Hepatic stellate cell (primary cell): ENCODE results near the gene KAZN.

ENCODE experiments used
- DNase-seq: peaks from one replicate; pipeline ENCODE4 v3.0.0; 2011; ENCODE audit warnings: low spot score

The KAZN gene

DNA sequence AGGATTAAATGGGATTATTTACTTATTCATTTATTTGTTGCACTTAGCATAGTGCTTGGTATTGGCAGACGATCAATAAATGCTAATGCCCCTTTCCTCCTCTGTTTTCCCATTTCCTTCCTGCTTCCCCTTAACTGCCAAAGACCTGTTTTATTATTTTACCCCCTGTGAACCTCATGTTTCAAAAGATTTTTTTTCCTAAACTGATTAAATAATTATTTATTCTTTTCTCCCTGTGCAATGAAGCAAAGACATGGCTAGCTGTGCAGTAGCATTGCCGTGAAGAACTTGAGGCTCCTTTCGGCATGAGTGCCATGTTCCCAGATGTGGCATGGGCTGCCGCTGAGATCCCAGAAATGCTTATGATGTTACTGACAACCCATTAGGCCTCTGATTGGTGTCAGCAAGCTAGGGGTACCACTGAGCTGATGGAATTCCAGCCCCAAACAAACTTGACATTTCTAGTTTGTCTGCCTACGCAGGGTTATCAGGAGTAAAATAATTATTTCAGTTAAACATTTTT lies 288.6 kb downstream of the KAZN start:
- DNase-seq: no peak

DNA sequence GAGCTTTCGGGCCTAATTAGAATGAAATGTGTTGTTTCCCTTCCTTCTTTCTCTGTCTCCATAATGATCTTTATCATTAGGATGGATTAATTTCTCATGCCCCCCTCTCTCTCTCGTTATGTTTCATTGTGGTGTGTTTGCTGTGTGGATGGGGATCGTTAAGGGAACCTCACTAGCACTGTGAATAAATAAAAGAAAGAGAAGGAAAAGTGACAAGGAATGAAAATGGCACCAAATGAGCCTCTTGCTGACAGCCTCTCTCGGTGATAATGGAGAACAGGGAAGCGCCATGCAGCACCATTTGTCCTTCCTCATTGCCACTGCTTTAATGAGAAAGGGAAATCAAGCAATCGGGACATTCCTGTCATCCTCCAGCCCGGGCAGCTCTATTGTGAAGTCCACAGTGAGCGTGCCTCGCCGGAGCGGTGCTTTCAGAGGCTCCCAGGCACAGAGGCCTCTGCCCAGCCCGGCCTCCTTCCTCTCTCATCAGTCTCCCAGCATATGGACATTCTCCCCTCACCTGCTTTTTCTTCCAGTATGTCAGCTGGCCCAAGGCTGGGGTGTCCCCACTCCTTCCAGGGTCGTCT lies 289.4 kb downstream of the KAZN start:
- DNase-seq: no peak

DNA sequence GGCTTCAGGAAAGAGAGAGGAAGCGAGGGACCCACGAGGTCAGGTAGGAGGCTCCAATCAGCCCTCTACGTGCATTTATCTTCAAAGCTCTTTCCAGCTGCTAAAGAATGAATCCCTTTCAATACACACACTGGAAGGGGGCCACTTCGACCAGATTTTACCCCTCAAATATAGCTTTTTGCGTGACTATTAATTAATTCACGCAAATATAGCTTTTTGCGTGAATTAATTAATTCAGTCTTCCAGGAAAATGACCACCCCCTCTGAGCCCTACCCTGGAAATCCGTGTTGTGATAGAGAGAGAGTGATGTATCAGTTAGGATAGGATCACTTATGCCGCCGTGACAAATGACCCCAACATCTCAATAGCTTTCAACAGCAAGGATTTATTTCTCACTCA lies 289.9 kb downstream of the KAZN start:
- no peak for DNase-seq

DNA sequence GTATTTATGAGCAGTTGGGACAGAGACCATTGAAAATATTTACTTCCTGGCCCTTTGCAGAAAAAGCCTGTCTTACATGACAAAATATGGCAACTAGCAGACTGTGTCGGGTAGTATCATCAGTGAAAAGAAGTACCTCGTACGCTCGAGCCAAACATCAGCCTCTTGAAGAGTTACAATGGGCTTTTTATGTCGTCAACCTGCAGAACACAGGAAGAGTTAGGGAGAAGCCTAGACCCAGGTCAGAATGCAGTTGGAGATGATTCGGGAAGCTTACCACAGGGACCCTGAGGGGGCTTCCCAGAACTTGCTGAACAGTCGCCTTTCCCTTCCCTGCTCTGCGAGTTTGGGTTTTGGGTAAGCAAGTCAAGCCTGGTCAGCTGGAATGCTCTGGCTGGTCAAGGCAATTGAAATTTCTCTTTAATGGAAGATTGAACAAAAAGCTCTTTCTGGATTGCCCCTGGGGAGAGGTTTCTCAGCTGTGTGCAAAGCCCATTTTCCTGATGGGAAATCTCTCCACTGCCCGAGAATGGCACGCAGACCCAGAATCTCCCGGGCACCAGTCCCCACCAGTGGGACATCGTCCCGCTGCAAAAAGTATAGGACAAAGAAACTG lies 291.4 kb downstream of the KAZN start:
- no peak for DNase-seq

DNA sequence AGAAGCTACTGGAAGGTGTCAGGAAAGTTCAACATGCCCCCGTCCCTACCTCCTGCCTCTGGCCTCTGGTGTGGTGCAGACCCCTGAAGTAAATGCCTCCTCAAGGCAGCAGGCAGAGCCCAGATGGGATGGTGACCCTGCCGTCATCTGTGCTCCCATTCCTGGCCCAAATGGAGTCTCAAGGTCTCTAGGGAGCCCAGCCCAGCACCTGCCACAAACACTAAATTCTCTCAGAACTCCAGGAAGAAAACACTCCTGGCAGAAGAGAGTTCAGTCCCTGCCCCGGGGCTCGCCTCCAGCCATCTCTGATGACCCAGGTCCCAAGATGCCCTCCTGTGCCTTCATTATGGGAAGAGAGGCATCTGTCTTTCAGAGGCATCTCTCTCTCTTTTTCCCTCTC lies 293.5 kb downstream of the KAZN start:
- no peak for DNase-seq

DNA sequence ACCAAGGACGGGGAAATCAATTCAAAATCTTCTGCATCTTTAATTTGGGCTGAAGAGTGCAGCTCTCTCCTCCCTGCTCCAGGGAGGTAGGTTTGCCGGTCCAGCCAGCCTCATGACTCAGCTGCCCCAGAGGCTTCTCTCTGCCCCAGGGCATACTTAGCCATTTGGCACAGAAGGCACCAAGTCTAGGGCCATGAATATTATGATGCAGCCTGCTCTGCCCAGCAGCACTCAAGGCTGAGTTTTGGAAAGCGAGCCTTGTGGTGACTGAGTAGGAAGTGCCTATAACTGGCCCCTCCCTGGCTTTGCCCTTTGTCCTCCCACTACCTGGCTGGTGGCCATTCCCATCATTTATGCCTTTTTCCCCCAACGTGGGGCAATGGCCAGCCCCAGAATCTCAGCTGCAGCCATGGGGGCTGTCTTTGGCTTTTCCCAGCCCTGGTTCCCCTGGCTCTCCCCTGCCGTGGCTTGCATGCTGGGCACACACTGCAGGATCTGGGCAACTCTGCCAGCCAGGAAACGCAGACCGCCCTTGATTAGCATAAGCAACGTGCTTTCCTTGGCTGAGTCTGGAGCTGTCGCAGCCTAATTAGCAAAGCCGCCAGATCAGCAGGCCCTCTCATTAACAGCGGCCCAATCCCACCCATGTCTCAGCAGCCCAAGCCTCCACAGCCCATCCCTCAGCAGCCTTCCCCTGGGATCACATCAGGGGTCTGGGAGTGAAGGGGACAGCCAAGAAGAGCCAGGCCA lies 296.5 kb downstream of the KAZN start:
- DNase-seq: no peak

DNA sequence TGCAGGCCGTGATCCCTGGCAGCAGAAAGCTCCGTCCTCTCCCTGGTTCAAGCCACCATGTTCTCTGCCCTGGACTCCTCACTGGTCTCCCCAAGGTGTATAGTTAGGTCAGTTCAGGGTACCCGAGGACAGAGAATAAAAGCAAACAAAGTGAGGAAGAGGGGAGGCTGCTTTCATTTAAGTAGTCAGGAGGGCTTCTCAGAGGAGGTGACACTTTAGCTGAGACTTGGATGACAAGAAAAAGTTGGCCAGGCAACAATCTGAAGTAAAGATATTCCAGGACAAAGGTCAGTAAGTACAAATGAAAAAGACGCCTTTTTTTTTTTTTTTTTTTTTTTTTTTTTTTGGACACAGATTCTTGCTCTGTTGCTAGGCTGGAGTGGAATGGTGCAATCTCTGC lies 297.2 kb downstream of the KAZN start:
- DNase-seq: no peak

DNA sequence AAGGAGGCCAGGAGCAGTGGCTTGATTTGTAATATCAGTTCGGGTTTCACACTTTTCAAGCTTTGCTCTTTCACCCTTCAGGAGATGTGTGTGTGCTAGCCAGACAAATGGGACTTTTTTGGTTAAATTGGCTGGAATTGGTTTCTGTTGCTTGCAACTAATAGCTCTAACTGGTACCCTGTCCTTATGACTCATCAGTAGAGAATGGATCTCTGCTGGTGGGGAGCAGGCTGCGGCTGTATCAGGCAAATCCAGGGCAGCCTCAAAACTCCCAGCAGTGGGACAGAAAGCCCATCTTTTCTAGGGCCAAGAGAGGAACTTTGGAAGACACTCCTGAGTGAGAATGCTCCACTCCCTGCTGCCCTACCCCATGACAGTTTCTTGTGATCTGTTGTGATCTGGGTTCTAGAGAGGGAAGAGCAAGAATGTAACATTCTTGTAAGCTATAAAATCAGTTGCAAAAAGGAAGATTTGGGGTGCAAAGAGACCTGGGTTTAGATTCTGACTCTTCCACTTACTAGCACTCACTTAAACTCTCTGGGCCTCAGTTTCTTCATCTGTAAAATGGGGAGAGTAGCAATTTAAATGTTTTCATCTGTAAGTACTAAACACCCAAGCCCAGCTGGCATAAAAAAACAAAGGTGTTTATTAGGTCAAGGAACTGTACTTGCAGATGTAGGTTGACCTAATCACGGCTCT lies 298.0 kb downstream of the KAZN start:
- DNase-seq: no peak

DNA sequence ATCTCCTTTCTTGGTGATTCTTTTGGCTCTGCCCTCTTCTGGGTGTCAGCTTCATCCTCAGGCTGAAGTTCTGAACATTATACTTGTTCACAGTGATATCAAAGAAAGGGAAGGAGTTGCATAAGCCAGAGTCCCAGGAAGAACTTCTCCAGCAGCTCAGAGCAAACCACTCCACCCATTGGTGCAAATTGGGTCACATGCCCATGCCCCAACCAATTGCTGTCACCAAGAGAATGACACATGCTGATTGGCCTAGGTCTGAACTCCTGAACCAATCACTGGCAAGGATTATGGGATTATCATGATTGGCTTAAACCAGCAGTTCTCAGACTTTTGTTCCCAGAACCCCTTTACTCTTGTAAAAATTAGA lies 298.6 kb downstream of the KAZN start:
- DNase-seq: no peak

DNA sequence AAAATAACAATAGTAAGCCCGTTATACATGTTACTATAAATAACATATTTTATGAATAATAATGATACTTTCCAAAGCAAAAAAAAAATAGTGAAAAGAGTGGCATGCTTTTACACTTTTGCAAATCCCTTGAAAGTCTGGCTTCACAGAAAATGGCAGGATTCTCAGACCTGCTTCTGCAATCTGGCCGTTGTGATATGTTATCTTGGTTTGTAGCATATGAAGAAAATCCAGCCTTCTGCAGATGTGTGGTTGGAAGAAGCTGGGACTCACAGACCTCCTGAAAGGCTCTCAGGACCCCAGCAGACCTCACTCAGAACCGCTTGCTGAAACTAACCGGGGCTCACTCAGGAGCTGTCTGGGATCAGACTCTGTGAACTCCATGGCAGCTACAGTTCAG lies 299.1 kb downstream of the KAZN start:
- no peak for DNase-seq

DNA sequence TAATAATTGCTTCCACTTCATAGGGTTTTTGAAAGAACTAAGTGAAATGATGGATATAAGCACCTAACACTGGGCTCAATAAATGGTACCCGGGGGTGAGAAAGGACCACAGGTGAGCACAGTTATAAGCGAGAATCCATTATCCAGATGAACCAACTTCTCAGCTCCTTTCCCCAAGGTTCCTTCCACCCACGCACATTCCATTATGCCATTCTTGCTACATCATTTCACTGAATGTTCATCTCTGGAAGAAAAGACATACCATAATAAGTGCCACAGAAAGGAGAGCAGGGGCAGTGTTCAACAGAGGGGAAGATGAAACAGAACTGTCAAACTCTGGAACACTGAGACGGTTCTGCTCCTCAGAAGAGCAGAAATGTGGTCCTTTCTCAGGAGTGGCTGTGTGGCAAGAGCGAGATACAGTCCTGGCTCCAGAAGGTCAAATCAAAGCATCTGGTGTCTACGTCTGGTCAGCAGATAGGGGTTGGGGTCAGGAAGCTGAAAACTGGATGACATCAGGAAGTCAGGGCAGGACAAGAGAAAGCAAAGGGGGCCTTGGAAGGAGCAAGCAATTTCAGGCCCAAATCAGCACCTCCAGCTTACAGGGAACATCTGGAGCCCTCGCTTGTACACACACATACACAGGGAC lies 299.6 kb downstream of the KAZN start:
- no peak for DNase-seq

DNA sequence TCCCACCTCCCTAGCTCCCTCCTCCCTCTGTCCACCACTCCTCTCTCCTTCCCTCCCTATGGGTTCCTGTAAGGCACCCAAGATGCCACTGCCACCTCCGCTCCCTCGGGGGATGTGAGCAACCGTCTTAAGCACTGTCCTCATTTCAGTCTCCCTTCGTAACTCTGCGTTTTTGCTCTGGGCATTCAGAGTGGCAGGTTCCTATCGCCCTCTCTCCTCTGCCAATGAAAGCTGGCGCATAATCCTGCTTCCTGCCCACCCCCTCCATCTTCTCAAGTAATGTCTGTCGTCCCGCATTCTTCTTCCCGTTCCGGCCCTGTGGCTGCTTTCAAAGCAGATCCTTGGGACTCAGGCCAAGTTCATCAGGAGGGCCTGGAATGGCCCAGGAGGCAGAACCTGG lies 301.2 kb downstream of the KAZN start:
- DNase-seq: no peak

DNA sequence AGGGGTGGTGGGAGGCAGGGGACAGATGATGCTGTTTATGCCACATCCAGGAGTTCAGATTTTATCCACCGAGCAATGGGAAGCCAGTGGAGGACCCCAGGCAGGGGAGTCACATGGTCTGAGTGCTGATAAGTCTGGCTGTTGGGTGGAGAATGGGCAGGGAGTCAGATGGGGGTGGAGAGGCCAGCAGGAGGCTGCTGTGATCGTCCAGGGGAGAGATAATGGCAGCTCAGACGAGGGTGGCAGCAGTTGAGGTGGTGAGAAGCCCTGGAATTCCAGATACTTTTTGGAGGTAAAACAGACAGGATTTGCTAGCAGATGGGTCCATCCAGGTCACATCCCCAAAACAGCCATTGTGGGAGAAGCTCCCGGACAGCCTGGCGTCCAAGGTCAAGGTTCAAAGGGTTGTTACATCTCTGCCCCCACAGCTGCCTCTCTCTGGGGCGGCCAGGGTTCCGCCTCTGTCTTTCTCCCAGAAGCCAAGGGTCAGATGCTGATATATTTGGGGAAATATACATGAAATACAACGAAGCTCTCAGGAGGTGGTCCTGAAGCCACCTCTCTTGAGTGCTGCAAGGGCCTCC lies 303.0 kb downstream of the KAZN start:
- DNase-seq: no peak

DNA sequence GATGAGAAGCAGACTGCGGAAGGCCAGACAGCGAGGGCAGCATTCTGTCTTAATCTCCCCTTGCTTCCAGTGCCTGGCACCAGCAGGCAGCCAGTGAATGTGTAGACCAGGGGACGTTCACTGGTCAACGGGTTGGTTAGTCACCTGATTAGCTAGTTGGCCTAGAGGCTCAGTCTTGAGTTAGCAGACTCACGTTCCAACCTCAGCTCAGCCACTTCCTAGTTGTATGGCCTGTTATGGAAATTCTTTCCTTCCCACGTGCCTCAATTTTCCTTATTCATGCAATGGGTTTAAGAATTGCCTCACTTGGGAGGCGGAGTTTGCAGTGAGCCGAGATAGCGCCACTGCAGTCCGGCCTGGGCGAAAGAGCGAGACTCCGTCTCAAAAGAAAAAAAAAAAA lies 305.4 kb downstream of the KAZN start:
- no peak for DNase-seq

DNA sequence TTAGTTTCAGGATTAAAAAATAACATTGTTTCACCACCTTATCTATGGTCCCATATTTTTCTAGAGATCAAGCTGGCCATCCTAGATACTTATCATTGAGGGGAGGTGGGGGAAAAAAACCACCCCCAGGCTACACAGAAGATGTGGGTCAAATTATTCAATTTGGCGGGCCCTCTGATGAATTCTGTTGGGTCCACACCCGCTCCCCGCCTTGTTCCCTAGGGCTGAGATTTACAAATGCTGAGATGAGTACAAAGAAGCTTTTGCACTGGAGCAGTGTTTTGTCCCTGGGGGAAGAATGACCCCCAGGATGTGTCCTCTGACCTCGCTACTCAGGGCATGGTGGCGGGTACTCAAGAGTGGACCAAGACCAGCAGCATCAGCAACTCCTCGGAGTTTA lies 308.2 kb downstream of the KAZN start:
- DNase-seq: no peak

DNA sequence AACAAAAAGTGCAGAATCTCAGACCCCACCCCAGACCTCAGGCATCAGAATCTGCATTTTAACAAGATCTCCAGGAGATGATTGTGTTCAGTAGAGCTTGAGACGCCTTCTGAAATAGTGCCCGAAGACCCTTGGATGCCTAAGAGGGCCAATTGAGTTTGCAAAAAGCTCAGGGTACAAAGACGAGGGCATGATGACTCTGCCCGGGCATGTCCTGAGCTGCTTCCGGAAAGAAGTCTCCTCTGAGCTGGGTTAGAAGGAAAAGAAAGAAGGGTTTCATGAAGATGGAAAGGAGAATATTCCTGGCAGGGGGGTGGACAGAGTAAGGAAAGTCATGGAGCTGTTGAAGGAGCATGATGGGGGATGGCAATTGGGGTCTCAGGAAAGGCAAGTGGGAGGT lies 308.9 kb downstream of the KAZN start:
- DNase-seq: no peak

DNA sequence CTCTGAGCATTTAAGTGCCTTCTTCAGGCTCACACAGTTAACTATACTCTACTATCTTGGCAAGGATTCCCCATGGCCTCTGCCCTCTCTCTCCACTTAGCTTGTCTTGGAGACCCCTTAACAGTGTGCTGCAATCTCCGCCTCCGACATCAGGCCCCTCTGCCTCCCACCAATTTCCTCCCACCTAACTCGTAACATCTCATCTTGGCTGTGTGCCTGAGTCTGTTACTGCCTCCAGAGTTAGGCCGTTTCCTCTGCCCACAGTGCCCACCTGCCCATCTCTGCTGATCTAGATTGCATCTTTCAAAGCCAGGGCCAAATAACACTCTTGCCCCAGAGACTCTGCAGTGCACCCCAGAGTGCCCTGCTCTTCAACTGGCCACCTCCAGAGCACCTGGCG lies 310.8 kb downstream of the KAZN start:
- DNase-seq: no peak

DNA sequence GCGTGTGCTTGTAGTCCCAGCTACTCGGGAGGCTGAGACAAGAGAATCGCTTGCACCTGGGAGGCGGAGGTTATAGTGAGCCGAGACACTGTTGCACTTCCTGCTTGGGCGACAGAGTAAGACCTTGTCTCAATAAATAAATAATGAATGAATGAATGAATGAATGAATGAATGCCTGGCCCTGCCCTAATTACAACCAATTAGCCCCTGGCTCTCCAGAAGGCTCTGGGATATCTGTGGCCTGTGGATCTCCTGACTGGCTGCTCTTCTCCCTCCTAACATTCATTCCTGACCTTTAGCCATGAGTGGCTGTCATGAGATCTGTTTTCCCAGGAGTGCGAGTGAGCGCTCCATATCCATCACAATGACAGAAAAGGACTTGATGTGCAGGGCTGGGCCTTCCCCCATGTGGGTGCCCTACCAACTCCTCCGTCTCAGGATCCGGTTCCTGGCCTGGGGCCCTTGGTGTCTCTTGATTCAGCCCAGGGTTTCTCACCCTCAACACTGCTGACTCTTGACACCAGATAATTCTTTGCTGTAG lies 311.5 kb downstream of the KAZN start:
- no peak for DNase-seq

DNA sequence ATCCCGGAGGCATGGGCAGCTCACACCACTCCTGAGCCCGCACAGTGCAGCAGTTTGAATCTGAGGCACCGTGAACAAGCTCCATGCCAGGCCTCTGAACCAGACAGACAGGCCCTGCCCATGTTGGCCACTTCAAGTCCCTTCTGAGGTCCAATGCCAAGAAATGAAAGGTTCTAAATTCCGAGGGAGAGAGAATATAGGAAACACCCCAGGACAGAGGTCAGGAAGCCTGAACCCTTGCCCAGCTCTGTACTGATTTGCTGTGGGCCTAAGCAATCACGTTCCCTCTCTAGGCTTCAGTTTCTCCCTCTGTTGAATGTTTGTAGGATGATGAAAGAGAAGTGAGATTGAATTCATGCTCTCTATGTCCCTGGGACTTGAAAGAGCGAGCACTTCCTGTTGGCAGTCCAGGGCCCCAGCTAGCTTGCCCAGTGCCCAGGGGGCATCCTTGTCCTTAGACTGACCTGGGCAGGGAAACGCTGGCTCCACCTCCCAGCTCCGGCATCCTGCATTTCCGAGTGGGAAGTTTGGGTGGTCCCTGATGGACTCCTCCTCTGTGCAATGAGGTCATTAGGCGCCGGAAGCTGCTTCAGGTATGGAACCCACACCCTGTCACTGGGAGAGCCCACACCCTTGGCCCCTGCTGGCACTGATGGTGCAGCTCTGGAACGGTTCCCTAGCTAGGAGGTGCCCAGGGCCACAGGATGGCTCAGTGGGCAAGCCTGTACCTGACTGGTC lies 312.7 kb downstream of the KAZN start:
- DNase-seq: no peak

DNA sequence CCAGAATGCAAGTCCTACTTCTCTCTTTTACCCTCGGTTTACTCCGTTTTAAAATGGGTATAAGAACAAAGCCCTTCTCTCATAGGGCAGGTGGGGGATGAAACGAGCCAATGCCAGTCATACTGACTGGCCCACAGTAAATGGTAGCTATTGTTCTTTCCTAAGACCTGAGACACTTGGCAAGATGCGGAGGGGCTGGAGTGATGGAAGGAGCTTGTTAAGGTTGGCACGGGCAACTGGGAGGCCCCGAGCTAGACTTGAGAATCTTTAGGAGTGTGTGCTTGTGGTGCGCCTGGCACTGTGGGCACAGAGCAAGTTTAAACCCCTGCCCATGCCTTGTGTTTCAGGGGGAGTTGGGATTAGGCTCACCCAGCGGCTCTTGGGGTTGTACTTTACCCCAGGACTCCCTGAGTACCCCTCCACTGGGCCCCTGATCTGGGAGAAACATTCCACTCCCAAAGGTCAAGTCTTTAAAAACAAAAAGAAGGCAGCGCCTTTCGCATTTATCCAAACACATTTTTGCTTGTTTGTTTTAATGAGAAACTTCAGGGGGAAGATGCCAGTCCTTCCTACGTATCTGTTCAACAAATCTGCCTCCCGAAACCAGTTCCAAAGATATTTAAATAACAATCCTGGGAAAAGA lies 314.5 kb downstream of the KAZN start:
- no peak for DNase-seq
